ENCODE data around the gene CD79A. TPM values are rescaled to one million over a fixed set of nuclear protein-coding genes. Genes with fewer than 3 reads are reported as not detected.

Gene CD79A
- total RNA-seq, 2 experiments from 2014 or later, result 3.7 to 3.8 TPM

- Mint-ChIP-seq H3K27ac (no peak overlapping the region), H3K4me1 (ENCODE audit: low read depth) (peaks cover 12% of the 10 kb centered on the region), H3K9me3 (no peaks in the 10 kb centered on the region), H3K27me3 (peaks cover 10% of the 10 kb centered on the region), H3K4me3 (no peak overlapping the region), H3K36me3 (ENCODE audit: low read depth) (no peaks in the 10 kb centered on the region)
- H3K9me3 ChIP-seq (ENCODE audit: control insufficient read depth in 1 of 2, insufficient read depth in 1 of 2, low read length in 2 of 2), result no peaks in the 10 kb centered on the region
- intact Hi-C loops (cut with DNase I, micrococcal nuclease), result no loop called here
- DNase-seq, result no peak
- H3K27me3 ChIP-seq (ENCODE audit: control insufficient read depth in 1 of 2, insufficient read depth in 2 of 2, low read length in 2 of 2), result peaks cover 5% of the 10 kb centered on the region in 2 experiments
- ChIA-PET POLR2A (no interaction called here), CTCF (no interaction called here)
- TF ChIP-seq, protein P1, sequence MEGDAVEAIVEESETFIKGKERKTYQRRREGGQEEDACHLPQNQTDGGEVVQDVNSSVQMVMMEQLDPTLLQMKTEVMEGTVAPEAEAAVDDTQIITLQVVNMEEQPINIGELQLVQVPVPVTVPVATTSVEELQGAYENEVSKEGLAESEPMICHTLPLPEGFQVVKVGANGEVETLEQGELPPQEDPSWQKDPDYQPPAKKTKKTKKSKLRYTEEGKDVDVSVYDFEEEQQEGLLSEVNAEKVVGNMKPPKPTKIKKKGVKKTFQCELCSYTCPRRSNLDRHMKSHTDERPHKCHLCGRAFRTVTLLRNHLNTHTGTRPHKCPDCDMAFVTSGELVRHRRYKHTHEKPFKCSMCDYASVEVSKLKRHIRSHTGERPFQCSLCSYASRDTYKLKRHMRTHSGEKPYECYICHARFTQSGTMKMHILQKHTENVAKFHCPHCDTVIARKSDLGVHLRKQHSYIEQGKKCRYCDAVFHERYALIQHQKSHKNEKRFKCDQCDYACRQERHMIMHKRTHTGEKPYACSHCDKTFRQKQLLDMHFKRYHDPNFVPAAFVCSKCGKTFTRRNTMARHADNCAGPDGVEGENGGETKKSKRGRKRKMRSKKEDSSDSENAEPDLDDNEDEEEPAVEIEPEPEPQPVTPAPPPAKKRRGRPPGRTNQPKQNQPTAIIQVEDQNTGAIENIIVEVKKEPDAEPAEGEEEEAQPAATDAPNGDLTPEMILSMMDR (IDR thresholded peaks at IDR 0.05), result no peak
- H3K4me1 ChIP-seq (ENCODE audit: insufficient read depth, low read length), result peaks cover 23% of the 10 kb centered on the region
- H3K4me3 ChIP-seq (ENCODE audit: low read length), result no peak overlapping the region
- no peak overlapping the region for H3K27ac ChIP-seq (ENCODE audit: low read depth in 1 of 2, low read length in 2 of 2)
- H3K36me3 ChIP-seq (ENCODE audit: insufficient read depth, low read length), result no peaks in the 10 kb centered on the region
- no peak for ATAC-seq (ENCODE audit: poor library complexity)
Observed at GRCh38 chr19:41923045-41923788, 46.1 kb downstream of the CD79A start.

GRCh38 chr19:41924151-41925145 is 47.4 kb downstream of the CD79A start:
- intact Hi-C loops (cut with DNase I, micrococcal nuclease), result loop anchor here in 1 of 2 experiments (5.0 kb wide), 1 partner anchor 37 kb away; no protein-coding TSS in a partner anchor
- POLR2A ChIA-PET, result interaction anchor here (1.2 kb wide), 1 partner anchor 37 kb away, joined by 4 read pairs; no protein-coding TSS in a partner anchor
- peaks cover 0 to 5% of the 10 kb centered on the region in 2 experiments for H3K27me3 ChIP-seq (ENCODE audit: control insufficient read depth in 1 of 2, insufficient read depth in 2 of 2, low read length in 2 of 2)

More at GRCh38 chr19:41924151-41925145, 47.4 kb downstream of the CD79A start:
- ATAC-seq (ENCODE audit: poor library complexity) (no peak), DNase-seq (no peak)
- TF ChIP-seq, protein P1 (IDR thresholded peaks at IDR 0.05), result no peak
- CTCF ChIA-PET, result interaction anchor here (1.1 to 1.4 kb wide), 2 partner anchors 51 to 65 kb away, joined by 3 to 5 read pairs; no protein-coding TSS in a partner anchor
- Mint-ChIP-seq H3K9me3 (no peaks in the 10 kb centered on the region), H3K4me1 (ENCODE audit: low read depth) (peaks cover 20% of the 10 kb centered on the region), H3K4me3 (peak overlapping the region; percentile 16), H3K27ac (no peak overlapping the region), H3K27me3 (peaks cover 10% of the 10 kb centered on the region), H3K36me3 (ENCODE audit: low read depth) (peaks cover 6% of the 10 kb centered on the region)
- Histone ChIP-seq H3K9me3 (ENCODE audit: control insufficient read depth in 1 of 2, insufficient read depth in 1 of 2, low read length in 2 of 2) (no peaks in the 10 kb centered on the region), H3K4me3 (ENCODE audit: low read length) (no peak overlapping the region), H3K36me3 (ENCODE audit: insufficient read depth, low read length) (no peaks in the 10 kb centered on the region), H3K4me1 (ENCODE audit: insufficient read depth, low read length) (peaks cover 33% of the 10 kb centered on the region), H3K27ac (ENCODE audit: low read depth in 1 of 2, low read length in 2 of 2) (no peak overlapping the region)

Data from CD4-positive, alpha-beta T cell (primary cell).